ENCODE data around the gene MAGOH. TPM values are rescaled to one million over a fixed set of nuclear protein-coding genes. Genes with fewer than 3 reads are reported as not detected.

MAGOH gene
- total and polyA plus RNA-seq, 2 donors (not counting 1 experiment from before 2014, with no cell fraction given): 33.0 to 34.5 TPM

GRCh38 chr1:53274026-53274425 is 35.7 kb upstream of the MAGOH start:
- H3K4me3 ChIP-seq (replicated peaks in 1 of 4; ENCODE audit: control extremely low read depth in 1 of 4, insufficient read depth in 1 of 4, low read depth in 3 of 4, low read length in 4 of 4): no peak overlapping the region
- no peak overlapping the region for H3K27ac ChIP-seq (ENCODE audit: insufficient read depth, low read length)
- H3K4me1 ChIP-seq (ENCODE audit: control insufficient read depth, extremely low read depth, insufficient read depth, low read length): no peaks in the 10 kb centered on the region
- H3K36me3 ChIP-seq (ENCODE audit: control insufficient read depth, insufficient read depth, low read length): no peaks in the 10 kb centered on the region
- H3K27me3 ChIP-seq (ENCODE audit: control insufficient read depth, insufficient read depth, low read length): no peaks in the 10 kb centered on the region
- H2AFZ ChIP-seq (ENCODE audit: low read length): no peak overlapping the region
- no peaks in the 10 kb centered on the region for H3K9me3 ChIP-seq (ENCODE audit: control insufficient read depth, insufficient read depth, low read depth, low read length)
- no peak overlapping the region for H3K4me2 ChIP-seq (ENCODE audit: extremely low read depth, insufficient read depth, low read length)
- H3K9ac ChIP-seq (ENCODE audit: insufficient read depth, low read length): no peak overlapping the region
- H3K79me2 ChIP-seq (ENCODE audit: control insufficient read depth, insufficient read depth, low read length): no peaks in the 10 kb centered on the region
- no peaks in the 10 kb centered on the region for H4K20me1 ChIP-seq (ENCODE audit: control insufficient read depth, extremely low read depth, insufficient read depth, low read length)
- no peak for TF ChIP-seq EZH2 (IDR thresholded peaks at IDR 0.05; ENCODE audit: low read length, missing control alignments)
- TF ChIP-seq, protein P1, sequence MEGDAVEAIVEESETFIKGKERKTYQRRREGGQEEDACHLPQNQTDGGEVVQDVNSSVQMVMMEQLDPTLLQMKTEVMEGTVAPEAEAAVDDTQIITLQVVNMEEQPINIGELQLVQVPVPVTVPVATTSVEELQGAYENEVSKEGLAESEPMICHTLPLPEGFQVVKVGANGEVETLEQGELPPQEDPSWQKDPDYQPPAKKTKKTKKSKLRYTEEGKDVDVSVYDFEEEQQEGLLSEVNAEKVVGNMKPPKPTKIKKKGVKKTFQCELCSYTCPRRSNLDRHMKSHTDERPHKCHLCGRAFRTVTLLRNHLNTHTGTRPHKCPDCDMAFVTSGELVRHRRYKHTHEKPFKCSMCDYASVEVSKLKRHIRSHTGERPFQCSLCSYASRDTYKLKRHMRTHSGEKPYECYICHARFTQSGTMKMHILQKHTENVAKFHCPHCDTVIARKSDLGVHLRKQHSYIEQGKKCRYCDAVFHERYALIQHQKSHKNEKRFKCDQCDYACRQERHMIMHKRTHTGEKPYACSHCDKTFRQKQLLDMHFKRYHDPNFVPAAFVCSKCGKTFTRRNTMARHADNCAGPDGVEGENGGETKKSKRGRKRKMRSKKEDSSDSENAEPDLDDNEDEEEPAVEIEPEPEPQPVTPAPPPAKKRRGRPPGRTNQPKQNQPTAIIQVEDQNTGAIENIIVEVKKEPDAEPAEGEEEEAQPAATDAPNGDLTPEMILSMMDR (conservative IDR thresholded peaks at IDR 0.05 in 1 of 2, IDR thresholded peaks at IDR 0.05 in 1 of 2; ENCODE audit: low read depth in 1 of 2, low read length in 2 of 2): no peak
- DNase-seq (ENCODE audit: low read depth in 2 of 2): no peak

DNA sequence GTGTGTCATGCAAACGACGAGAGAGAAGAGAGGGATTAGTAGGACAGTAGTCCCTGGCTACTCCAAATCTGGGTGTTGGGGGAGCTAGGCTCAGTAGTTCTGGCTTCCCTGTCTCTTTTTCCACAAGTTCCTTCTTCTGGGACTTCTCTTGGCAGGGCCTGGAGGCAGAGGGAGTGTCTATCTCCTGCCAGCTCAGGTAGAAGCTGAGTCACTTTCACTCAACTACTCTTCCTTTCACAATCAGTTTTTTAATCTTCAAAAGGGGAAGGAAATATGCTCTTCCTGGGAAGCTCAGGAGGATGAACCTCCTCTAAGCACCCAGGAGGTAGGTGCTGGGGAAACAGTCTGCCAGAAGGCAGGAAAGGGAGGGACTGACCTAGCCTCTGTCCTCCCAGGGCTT is 35.2 kb upstream of the MAGOH start:
- TF ChIP-seq, protein P1 (conservative IDR thresholded peaks at IDR 0.05 in 1 of 2, IDR thresholded peaks at IDR 0.05 in 1 of 2; ENCODE audit: low read depth in 1 of 2, low read length in 2 of 2): no peak
- TF ChIP-seq EZH2 (IDR thresholded peaks at IDR 0.05; ENCODE audit: low read length, missing control alignments): no peak

GRCh38 chr1:53272349-53272748 is 34.0 kb upstream of the MAGOH start:
- Histone ChIP-seq H3K9me3 (ENCODE audit: control insufficient read depth, insufficient read depth, low read depth, low read length) (no peaks in the 10 kb centered on the region), H3K4me3 (replicated peaks in 1 of 4; ENCODE audit: control extremely low read depth in 1 of 4, insufficient read depth in 1 of 4, low read depth in 3 of 4, low read length in 4 of 4) (no peak overlapping the region), H3K4me1 (ENCODE audit: control insufficient read depth, extremely low read depth, insufficient read depth, low read length) (no peaks in the 10 kb centered on the region), H3K4me2 (ENCODE audit: extremely low read depth, insufficient read depth, low read length) (no peak overlapping the region), H3K9ac (ENCODE audit: insufficient read depth, low read length) (no peak overlapping the region), H2AFZ (ENCODE audit: low read length) (no peak overlapping the region), H3K79me2 (ENCODE audit: control insufficient read depth, insufficient read depth, low read length) (no peaks in the 10 kb centered on the region), H3K27me3 (ENCODE audit: control insufficient read depth, insufficient read depth, low read length) (no peaks in the 10 kb centered on the region), H3K27ac (ENCODE audit: insufficient read depth, low read length) (no peak overlapping the region), H4K20me1 (ENCODE audit: control insufficient read depth, extremely low read depth, insufficient read depth, low read length) (no peaks in the 10 kb centered on the region), H3K36me3 (ENCODE audit: control insufficient read depth, insufficient read depth, low read length) (no peaks in the 10 kb centered on the region)
- peak in 1 of 2 donors; percentile 20 for DNase-seq (ENCODE audit: low read depth in 2 of 2)
- TF ChIP-seq, protein P1 (conservative IDR thresholded peaks at IDR 0.05 in 1 of 2, IDR thresholded peaks at IDR 0.05 in 1 of 2; ENCODE audit: low read depth in 1 of 2, low read length in 2 of 2): no peak
- TF ChIP-seq EZH2 (IDR thresholded peaks at IDR 0.05; ENCODE audit: low read length, missing control alignments): no peak

More for the DNA sequence above, 35.2 kb upstream of the MAGOH start:
- no peaks in the 10 kb centered on the region for H3K4me1 ChIP-seq (ENCODE audit: control insufficient read depth, extremely low read depth, insufficient read depth, low read length)
- no peaks in the 10 kb centered on the region for H3K36me3 ChIP-seq (ENCODE audit: control insufficient read depth, insufficient read depth, low read length)
- H2AFZ ChIP-seq (ENCODE audit: low read length): no peak overlapping the region
- no peaks in the 10 kb centered on the region for H3K79me2 ChIP-seq (ENCODE audit: control insufficient read depth, insufficient read depth, low read length)
- H3K27ac ChIP-seq (ENCODE audit: insufficient read depth, low read length): no peak overlapping the region
- no peaks in the 10 kb centered on the region for H3K9me3 ChIP-seq (ENCODE audit: control insufficient read depth, insufficient read depth, low read depth, low read length)
- H3K4me2 ChIP-seq (ENCODE audit: extremely low read depth, insufficient read depth, low read length): no peak overlapping the region
- no peak for DNase-seq (ENCODE audit: low read depth in 2 of 2)
- no peak overlapping the region for H3K9ac ChIP-seq (ENCODE audit: insufficient read depth, low read length)
- H4K20me1 ChIP-seq (ENCODE audit: control insufficient read depth, extremely low read depth, insufficient read depth, low read length): no peaks in the 10 kb centered on the region
- H3K4me3 ChIP-seq (replicated peaks in 1 of 4; ENCODE audit: control extremely low read depth in 1 of 4, insufficient read depth in 1 of 4, low read depth in 3 of 4, low read length in 4 of 4): no peak overlapping the region
- no peaks in the 10 kb centered on the region for H3K27me3 ChIP-seq (ENCODE audit: control insufficient read depth, insufficient read depth, low read length)
